Peyer's patch (tissue), 4 donors: Measurements from ENCODE around the gene FAM229A. TPM values are rescaled to one million over a fixed set of nuclear protein-coding genes. Genes with fewer than 3 reads are reported as not detected.

Experiments used
- DNase-seq, 3 donors: peaks; one replicate each; pipeline ENCODE4 v3.0.0-alpha.2; 2017 to 2019
- H3K27ac ChIP-seq, 4 donors: fragments of 200-600 bp; sonication (generic); one replicate each; pipeline ENCODE4 v1.5.1; 2016 to 2019
- H3K27me3 ChIP-seq, 2 donors: fragments of 200-600 bp; sonication (generic); one replicate each; pipeline ENCODE4 v1.5.1; 2019
- H3K36me3 ChIP-seq, 3 donors: fragments of 200-600 bp; sonication (generic); one replicate each; pipeline ENCODE4 v1.5.1; 2016 to 2019
- H3K4me1 ChIP-seq, 4 donors: fragments of 200-600 bp; sonication (generic); one replicate each; pipeline ENCODE4 v1.5.1; 2016 to 2019
- H3K4me3 ChIP-seq, 4 donors: fragments of 200-600 bp; sonication (generic); 1 replicate in 3 of 4; 2 replicates in 1 of 4; pipeline ENCODE4 v1.5.1; 2016 to 2019; ENCODE audit warnings: mild to moderate bottlenecking in 1 of 4
- H3K9me3 ChIP-seq, 4 donors: fragments of 200-600 bp; sonication (generic); one replicate each; pipeline ENCODE4 v1.5.1; 2016 to 2019; ENCODE audit warnings: mild to moderate bottlenecking in 1 of 4
- CTCF ChIP-seq, 6 experiments: fragments of 450-650 bp in 4 of 6; fragments of 200-600 bp in 2 of 6; sonication (generic) in 1 of 6; IDR thresholded peaks; one replicate each; pipeline ENCODE4 v1.5.1; 2017 to 2019; ENCODE audit warnings: antibody characterized with exemption in 6 of 6, mild to moderate bottlenecking in 3 of 6, moderate library complexity in 1 of 6
- POLR2A ChIP-seq, 2 donors: fragments of 450-650 bp; IDR thresholded peaks; one replicate each; pipeline ENCODE4 v1.5.1; 2017; ENCODE audit warnings: antibody characterized with exemption in 2 of 2, mild to moderate bottlenecking in 2 of 2, moderate library complexity in 2 of 2
- total RNA-seq, 4 donors: library from RNA; depleted of rRNA; stranded (reverse); fragments of >200 nt; gene quantifications; one replicate each; pipeline ENCODE4 v1.1.0, GENCODE V29; 2016

FAM229A gene
- total RNA-seq, 4 donors from 2014 or later, result 15.7 to 44.5 (median 25.6) TPM

- Histone ChIP-seq H3K27me3 (no peaks in the 10 kb centered on the region), H3K36me3 (peaks cover 4 to 79% (median 5%) of the 10 kb centered on the region in 3 donors), H3K27ac (no peak overlapping the region), H3K9me3 (no peaks in the 10 kb centered on the region), H3K4me1 (peaks cover 0 to 9% (median 6%) of the 10 kb centered on the region in 4 donors), H3K4me3 (no peak overlapping the region)
- TF ChIP-seq POLR2A (IDR thresholded peaks at IDR 0.05), result no peak
- TF ChIP-seq CTCF (IDR thresholded peaks at IDR 0.05), result no peak
- no peak for DNase-seq
Observed at GRCh38 chr1:32329931-32330466, 32.3 kb downstream of the FAM229A start.

GRCh38 chr1:32327204-32327603 lies 35.1 kb downstream of the FAM229A start:
- TF ChIP-seq CTCF (IDR thresholded peaks at IDR 0.05), result no peak
- TF ChIP-seq POLR2A (IDR thresholded peaks at IDR 0.05), result no peak
- H3K9me3 ChIP-seq, result no peaks in the 10 kb centered on the region
- peaks cover 0 to 13% (median 9%) of the 10 kb centered on the region in 4 donors for H3K4me1 ChIP-seq
- DNase-seq, result no peak
- H3K27ac ChIP-seq, result no peak overlapping the region
- H3K27me3 ChIP-seq, result no peaks in the 10 kb centered on the region
- H3K36me3 ChIP-seq, result peaks cover 4 to 78% (median 5%) of the 10 kb centered on the region in 3 donors
- no peak overlapping the region for H3K4me3 ChIP-seq

GRCh38 chr1:32321712-32322291 lies 40.5 kb downstream of the FAM229A start:
- no peaks in the 10 kb centered on the region for H3K27me3 ChIP-seq
- no peaks in the 10 kb centered on the region for H3K9me3 ChIP-seq
- H3K27ac ChIP-seq, result peak overlapping the region; percentile 68 to 82 (median 71)
- H3K4me1 ChIP-seq, result peaks cover 3 to 30% (median 16%) of the 10 kb centered on the region in 4 donors
- peak; percentile 42 to 87 (median 78) for DNase-seq
- TF ChIP-seq CTCF (IDR thresholded peaks at IDR 0.05) (no peak), POLR2A (IDR thresholded peaks at IDR 0.05) (peak in 1 of 2 donors; percentile 24)
- H3K4me3 ChIP-seq, result peak overlapping the region in 1 of 4 donors; percentile 6
- peaks cover 0 to 57% (median 4%) of the 10 kb centered on the region in 3 donors for H3K36me3 ChIP-seq

- Histone ChIP-seq H3K27me3 (no peaks in the 10 kb centered on the region), H3K4me3 (no peak overlapping the region), H3K27ac (no peak overlapping the region), H3K9me3 (no peaks in the 10 kb centered on the region), H3K36me3 (peaks cover 0 to 35% (median 0%) of the 10 kb centered on the region in 3 donors), H3K4me1 (peaks cover 3 to 25% (median 14%) of the 10 kb centered on the region in 4 donors)
- DNase-seq, result no peak
- no peak for TF ChIP-seq POLR2A (IDR thresholded peaks at IDR 0.05)
- no peak for TF ChIP-seq CTCF (IDR thresholded peaks at IDR 0.05)
Observed at GRCh38 chr1:32318127-32318869, 44.0 kb downstream of the FAM229A start.

GRCh38 chr1:32316903-32317277 lies 45.4 kb downstream of the FAM229A start:
- Histone ChIP-seq H3K4me1 (peaks cover 0 to 15% (median 9%) of the 10 kb centered on the region in 4 donors), H3K27ac (peak overlapping the region in 1 of 4 donors; percentile 74), H3K27me3 (no peaks in the 10 kb centered on the region), H3K36me3 (peaks cover 0 to 35% (median 0%) of the 10 kb centered on the region in 3 donors), H3K9me3 (no peaks in the 10 kb centered on the region), H3K4me3 (peak overlapping the region in 1 of 4 donors; percentile 3)
- no peak for TF ChIP-seq POLR2A (IDR thresholded peaks at IDR 0.05)
- TF ChIP-seq CTCF (IDR thresholded peaks at IDR 0.05), result no peak
- DNase-seq, result no peak
